RWPE2 (cell line): ENCODE measurements around the gene GLUD1.
"Not testable (repeated sequence)": the region's sequence is repeated elsewhere in the genome, so short reads cannot be mapped to it uniquely, and the experiment has no call there.

Experiments
- ATAC-seq: fragments of 200-7000 bp; cut with Tn5 transposase; 3 replicates; pipeline ENCODE4 v1.9.1; 2021; ENCODE audit warnings: low read depth
- DNase-seq: peaks from one replicate; pipeline ENCODE4 v3.0.0-alpha.2; 2020; ENCODE audit warnings: low spot score
- H3K27ac ChIP-seq: fragments of 450-650 bp; 2 replicates; pipeline ENCODE4 v1.5.1; 2017; ENCODE audit warnings: mild to moderate bottlenecking; ENCODE audit not compliant: poor library complexity, severe bottlenecking
- H3K27me3 ChIP-seq: fragments of 250-450 bp; sonication (Bioruptor Pico); 2 replicates; pipeline ENCODE4 v1.5.1; 2021; ENCODE audit warnings: mild to moderate bottlenecking, moderate library complexity; ENCODE audit not compliant: insufficient read depth, poor library complexity, severe bottlenecking
- H3K36me3 ChIP-seq: fragments of 250-450 bp; sonication (Bioruptor Pico); 2 replicates; pipeline ENCODE4 v1.5.1; 2020; ENCODE audit warnings: low read depth, mild to moderate bottlenecking, moderate library complexity
- H3K4me1 ChIP-seq: fragments of 250-450 bp; sonication (Bioruptor Pico); 2 replicates; pipeline ENCODE4 v1.5.1; 2021; ENCODE audit warnings: mild to moderate bottlenecking, moderate library complexity; ENCODE audit not compliant: insufficient read depth, poor library complexity, severe bottlenecking
- H3K4me3 ChIP-seq: fragments of 250-450 bp; sonication (Bioruptor Pico); 2 replicates; pipeline ENCODE4 v1.5.1; 2021; ENCODE audit warnings: mild to moderate bottlenecking, moderate library complexity; ENCODE audit not compliant: severe bottlenecking
- H3K9me3 ChIP-seq: fragments of 250-450 bp; sonication (Bioruptor Pico); 2 replicates; pipeline ENCODE4 v1.5.1; 2021; ENCODE audit warnings: mild to moderate bottlenecking, moderate library complexity; ENCODE audit not compliant: severe bottlenecking
- TF ChIP-seq, protein P1 (sequence below): fragments of 450-650 bp; IDR thresholded peaks from one replicate; pipeline ENCODE4 v1.5.1; 2017; ENCODE audit warnings: mild to moderate bottlenecking, moderate library complexity; ENCODE audit not compliant: poor library complexity, severe bottlenecking

The GLUD1 gene

GRCh38 chr10:87094373-87095235 lies at the start of gene GLUD1, which contains the start of gene SHLD2:
TSS of gene GLUD1 (minus strand) at chr10:87094843. CDS start at chr10:87094769, 74 bp downstream.
TSS of gene SHLD2 (plus strand) at chr10:87095206. CDS start at chr10:87151355, 56,149 bp downstream.
- Histone ChIP-seq H3K4me1 (peaks cover 34% of the 10 kb centered on the region), H3K27ac (peak within 1 kb of the TSS; percentile 90), H3K4me3 (peak within 1 kb of the TSS; percentile 86), H3K36me3 (peaks cover 50% of the 10 kb centered on the region), H3K9me3 (no peaks in the 10 kb centered on the region), H3K27me3 (no peaks in the 10 kb centered on the region)
- ATAC-seq (peak; percentile 58), DNase-seq (peak; percentile 91)
- TF ChIP-seq, protein P1, sequence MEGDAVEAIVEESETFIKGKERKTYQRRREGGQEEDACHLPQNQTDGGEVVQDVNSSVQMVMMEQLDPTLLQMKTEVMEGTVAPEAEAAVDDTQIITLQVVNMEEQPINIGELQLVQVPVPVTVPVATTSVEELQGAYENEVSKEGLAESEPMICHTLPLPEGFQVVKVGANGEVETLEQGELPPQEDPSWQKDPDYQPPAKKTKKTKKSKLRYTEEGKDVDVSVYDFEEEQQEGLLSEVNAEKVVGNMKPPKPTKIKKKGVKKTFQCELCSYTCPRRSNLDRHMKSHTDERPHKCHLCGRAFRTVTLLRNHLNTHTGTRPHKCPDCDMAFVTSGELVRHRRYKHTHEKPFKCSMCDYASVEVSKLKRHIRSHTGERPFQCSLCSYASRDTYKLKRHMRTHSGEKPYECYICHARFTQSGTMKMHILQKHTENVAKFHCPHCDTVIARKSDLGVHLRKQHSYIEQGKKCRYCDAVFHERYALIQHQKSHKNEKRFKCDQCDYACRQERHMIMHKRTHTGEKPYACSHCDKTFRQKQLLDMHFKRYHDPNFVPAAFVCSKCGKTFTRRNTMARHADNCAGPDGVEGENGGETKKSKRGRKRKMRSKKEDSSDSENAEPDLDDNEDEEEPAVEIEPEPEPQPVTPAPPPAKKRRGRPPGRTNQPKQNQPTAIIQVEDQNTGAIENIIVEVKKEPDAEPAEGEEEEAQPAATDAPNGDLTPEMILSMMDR: no peak

DNA sequence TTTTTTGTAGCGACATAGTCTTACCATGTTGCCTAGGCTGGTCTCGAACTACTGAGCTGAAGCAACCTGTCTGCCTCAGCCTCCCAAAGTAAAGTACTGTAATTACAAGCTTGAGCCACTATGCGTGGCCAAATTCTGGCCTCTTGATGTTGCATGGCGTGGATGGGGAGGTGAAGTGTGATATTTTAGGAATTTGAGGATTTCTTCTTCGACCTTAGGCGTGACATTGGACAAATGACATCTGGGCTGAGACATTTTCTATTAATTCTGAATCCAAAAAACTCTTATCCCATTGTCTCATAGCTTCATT lies 48.4 kb upstream of the GLUD1 start:
- not testable (repeated sequence) for H3K4me3 ChIP-seq, DNase-seq, H3K27me3 ChIP-seq, H3K36me3 ChIP-seq, H3K4me1 ChIP-seq, H3K9me3 ChIP-seq, ATAC-seq
- peak overlapping the region; percentile 33 for H3K27ac ChIP-seq

DNA sequence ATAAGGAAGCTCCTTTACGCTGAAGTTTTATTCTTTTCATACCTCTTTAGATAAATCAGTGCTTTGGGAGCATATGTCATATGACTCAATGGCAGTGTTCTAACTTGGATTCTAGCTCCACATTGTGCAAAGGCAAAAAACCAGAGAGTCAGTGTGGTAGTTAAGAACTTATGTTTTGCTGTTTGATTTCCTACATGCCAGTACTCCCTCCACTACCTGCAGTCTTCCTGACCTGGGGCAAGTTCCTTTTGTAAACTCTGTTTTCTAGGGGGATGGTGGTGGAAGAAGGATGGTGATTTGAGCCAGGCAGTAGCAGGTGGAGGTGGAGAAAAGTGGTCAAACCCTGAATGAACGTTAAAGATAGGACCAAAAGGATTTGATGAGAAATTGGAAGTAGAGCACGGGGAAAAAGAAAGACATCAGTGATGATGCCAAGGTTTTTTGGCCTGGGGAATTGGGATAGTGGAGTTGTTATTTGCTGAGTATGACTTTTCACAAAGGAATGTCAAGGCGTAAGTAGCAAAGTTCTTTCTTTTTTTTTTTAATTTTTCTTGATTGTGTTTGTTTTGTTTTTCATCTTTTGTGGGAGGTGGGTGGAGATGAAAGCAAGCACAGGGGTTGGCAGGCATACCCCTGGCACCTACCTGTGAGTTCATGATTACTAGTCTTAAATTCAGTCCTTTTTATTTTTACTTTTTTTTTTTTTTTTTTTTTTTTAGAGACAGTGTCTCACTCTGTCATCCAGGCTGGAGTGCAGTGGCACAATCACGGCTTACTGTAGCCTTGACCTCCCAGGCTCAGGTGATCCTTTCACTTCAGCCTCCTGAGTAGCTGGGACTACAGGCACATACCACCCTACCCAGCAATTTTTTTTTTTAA lies 47.8 kb upstream of the GLUD1 start:
- ATAC-seq: peak; percentile 83
- peak overlapping the region; percentile 33 for H3K27ac ChIP-seq
- not testable (repeated sequence) for H3K9me3 ChIP-seq, H3K4me1 ChIP-seq, DNase-seq, H3K4me3 ChIP-seq, H3K27me3 ChIP-seq, H3K36me3 ChIP-seq

- not testable (repeated sequence) for H3K27me3 ChIP-seq, H3K4me1 ChIP-seq, H3K4me3 ChIP-seq, DNase-seq, H3K27ac ChIP-seq, H3K9me3 ChIP-seq, H3K36me3 ChIP-seq, ATAC-seq
These were observed 42.8 kb upstream of the GLUD1 start for GRCh38 chr10:87137478-87137877.

DNA sequence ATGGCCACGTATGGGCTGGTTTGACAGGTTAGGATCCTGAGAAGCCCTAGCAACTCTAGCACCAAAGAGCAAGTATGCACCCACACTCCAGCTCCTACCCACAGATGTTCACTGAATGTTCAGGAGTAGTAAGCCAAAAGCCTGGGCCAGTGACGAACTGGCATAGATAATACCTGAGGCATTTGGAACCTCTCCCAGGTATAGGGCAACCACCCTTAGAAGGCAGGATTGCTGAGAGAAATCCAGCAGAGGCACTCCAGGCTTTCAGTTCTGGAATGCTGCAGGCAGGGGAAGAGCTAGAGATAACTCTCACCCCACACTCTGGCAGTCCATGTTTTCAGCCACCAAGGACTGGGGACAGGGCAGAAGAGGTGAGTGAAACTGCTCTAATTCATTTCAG lies 39.8 kb upstream of the GLUD1 start:
- H3K27ac ChIP-seq, H3K4me1 ChIP-seq, ATAC-seq, H3K27me3 ChIP-seq, H3K36me3 ChIP-seq, H3K4me3 ChIP-seq, H3K9me3 ChIP-seq, DNase-seq: not testable (repeated sequence)

DNA sequence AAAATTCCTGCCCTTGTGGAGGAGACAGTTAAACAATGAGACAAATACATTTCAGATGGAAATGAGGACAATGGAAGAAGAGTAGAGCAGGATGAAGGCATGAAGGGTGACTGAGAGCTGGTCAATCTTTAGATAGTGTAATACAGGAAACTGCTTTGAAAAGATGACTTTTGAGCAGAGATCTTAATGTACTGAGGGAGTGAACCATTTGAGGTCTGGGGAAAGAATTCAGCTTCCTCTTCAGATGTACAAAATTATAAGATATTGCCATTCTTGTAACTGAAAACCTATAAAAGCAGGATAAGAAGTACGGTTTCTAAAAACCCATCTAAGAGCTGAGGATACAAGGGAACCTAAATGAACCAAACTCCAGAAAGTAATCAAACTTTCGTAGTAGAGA lies 39.3 kb upstream of the GLUD1 start:
- H3K4me3 ChIP-seq, DNase-seq, H3K27ac ChIP-seq, H3K9me3 ChIP-seq, H3K36me3 ChIP-seq, H3K4me1 ChIP-seq, H3K27me3 ChIP-seq, ATAC-seq: not testable (repeated sequence)

- not testable (repeated sequence) for H3K4me3 ChIP-seq, H3K4me1 ChIP-seq, H3K9me3 ChIP-seq, H3K36me3 ChIP-seq, H3K27me3 ChIP-seq, ATAC-seq, H3K27ac ChIP-seq, DNase-seq
These were observed 37.5 kb upstream of the GLUD1 start for GRCh38 chr10:87132176-87132575.

- not testable (repeated sequence) for H3K4me3 ChIP-seq, ATAC-seq, DNase-seq
These were observed 33.0 kb upstream of the GLUD1 start for GRCh38 chr10:87127607-87128156.

DNA sequence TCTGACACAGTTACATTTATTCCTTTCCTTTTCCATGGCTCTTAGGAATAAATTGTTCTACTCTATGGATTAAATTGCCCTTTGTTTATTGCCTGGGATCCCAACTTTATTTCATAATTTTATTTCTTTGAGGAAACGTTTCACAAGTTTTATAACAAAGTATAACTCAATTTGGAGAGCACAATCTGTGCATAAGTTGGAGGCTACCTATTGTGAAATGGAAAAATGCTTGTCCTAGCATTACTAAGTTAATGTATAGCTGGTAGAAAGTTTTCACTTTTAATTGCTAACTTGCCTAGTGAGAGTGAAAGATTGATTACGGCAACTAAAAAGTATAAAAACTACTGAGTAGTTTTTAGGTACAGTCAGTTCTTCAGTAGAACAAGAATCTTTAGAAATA lies 32.4 kb upstream of the GLUD1 start:
- not testable (repeated sequence) for H3K27me3 ChIP-seq, H3K4me3 ChIP-seq, H3K4me1 ChIP-seq, DNase-seq, H3K9me3 ChIP-seq, H3K36me3 ChIP-seq, H3K27ac ChIP-seq, ATAC-seq

More at GRCh38 chr10:87127607-87128156, 33.0 kb upstream of the GLUD1 start:
- not testable (repeated sequence) for H3K27ac ChIP-seq, H3K9me3 ChIP-seq, H3K36me3 ChIP-seq, H3K27me3 ChIP-seq, H3K4me1 ChIP-seq

- not testable (repeated sequence) for H3K27ac ChIP-seq, H3K4me1 ChIP-seq, DNase-seq, H3K27me3 ChIP-seq, ATAC-seq, H3K4me3 ChIP-seq, H3K9me3 ChIP-seq, H3K36me3 ChIP-seq
These were observed 28.7 kb upstream of the GLUD1 start for GRCh38 chr10:87123351-87123750.
